Right kidney (tissue), 1 donor: ENCODE data around the gene CCT6A.
"Not testable (repeated sequence)": the region's sequence is repeated elsewhere in the genome, so short reads cannot be mapped to it uniquely, and the experiment has no call there.

Experiments
- DNase-seq: peaks from one replicate; pipeline ENCODE4 v3.0.0-alpha.2; 2016

CCT6A gene

GRCh38 chr7:56092789-56093531 is 41.4 kb downstream of the CCT6A start, which contains the start of gene PHKG1:
PHKG1 (minus strand) TSS chr7:56092952; CDS start chr7:56088941, 4,011 bp downstream.
- DNase-seq, result no peak

GRCh38 chr7:56097700-56098099 is 46.1 kb downstream of the CCT6A start:
- no peak for DNase-seq

- not testable (repeated sequence) for DNase-seq
Observed at GRCh38 chr7:56098187-56099008, 46.8 kb downstream of the CCT6A start.

- no peak for DNase-seq
Observed at GRCh38 chr7:56099653-56100052, 48.1 kb downstream of the CCT6A start.

GRCh38 chr7:56104138-56104537 is 52.6 kb downstream of the CCT6A start:
- DNase-seq, result not testable (repeated sequence)

GRCh38 chr7:56105508-56105907 is 53.9 kb downstream of the CCT6A start:
- peak; percentile 21 for DNase-seq

GRCh38 chr7:56106108-56107073 is 54.8 kb downstream of the CCT6A start, which contains the start of gene CHCHD2:
CHCHD2 (minus strand) TSS chr7:56106476; CDS start chr7:56106413, 63 bp downstream.
- DNase-seq, result peak; percentile 87

- DNase-seq, result no peak
Observed at GRCh38 chr7:56107954-56108258, 56.3 kb downstream of the CCT6A start.

- DNase-seq, result no peak
Observed at GRCh38 chr7:56110611-56111010, 59.0 kb downstream of the CCT6A start.

- not testable (repeated sequence) for DNase-seq
Observed at GRCh38 chr7:56112244-56112643, 60.7 kb downstream of the CCT6A start.
